ENCODE data around the gene SAMD1. TPM values are rescaled to one million over a fixed set of nuclear protein-coding genes. Genes with fewer than 3 reads are reported as not detected.

Gene SAMD1
- polyA plus RNA-seq, 3 donors = 0.78 to 19.4 (median 1.4) TPM

DNA sequence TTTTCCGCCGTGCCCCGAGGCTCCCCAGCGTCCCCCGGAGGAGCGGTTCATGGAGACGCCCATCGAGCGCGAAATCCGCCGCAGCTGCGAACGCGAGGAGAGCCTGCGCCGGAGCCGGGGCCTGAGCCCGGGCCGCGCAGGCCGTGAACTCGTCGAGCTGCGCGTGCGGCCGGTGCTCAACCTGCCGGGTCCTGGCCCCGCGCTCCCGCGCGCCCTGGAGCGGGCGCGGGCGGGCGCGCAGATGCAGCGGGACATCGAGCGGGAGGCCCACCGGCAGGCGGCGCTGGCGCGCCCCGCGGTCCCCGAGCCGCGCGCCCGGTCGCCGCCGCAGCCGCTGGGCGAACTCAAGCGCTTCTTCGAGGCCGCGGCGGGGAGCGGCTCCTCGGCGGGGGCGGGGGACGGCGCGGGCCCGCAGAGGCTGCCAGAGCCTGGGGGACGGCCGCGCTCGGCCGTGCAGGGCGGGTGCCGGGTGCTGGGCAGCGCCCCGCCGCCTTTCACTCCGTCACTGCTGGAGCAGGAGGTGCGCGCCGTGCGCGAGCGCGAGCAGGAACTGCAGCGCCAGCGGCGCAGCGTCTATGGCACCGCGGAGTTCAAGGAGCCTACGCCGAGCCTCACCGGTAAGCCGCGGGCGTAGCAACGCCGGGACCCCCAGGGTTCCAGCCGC is 17.2 kb downstream of the SAMD1 start:
- H3K9ac ChIP-seq (ENCODE audit: insufficient read depth, low read length, poor library complexity, severe bottlenecking) = peak overlapping the region; percentile 70
- H3K4me3 ChIP-seq (replicated peaks in 1 of 3; ENCODE audit: low read depth in 2 of 3, low read length in 3 of 3) = peak overlapping the region; percentile 50 to 95 (median 67)
- Mint-ChIP-seq H3K27ac (peak overlapping the region in 4 of 7 donors; percentile 79 to 89 (median 87)), H3K27me3 (ENCODE audit: low read depth in 3 of 3) (peaks cover 18 to 45% (median 34%) of the 10 kb centered on the region in 3 donors), H3K4me3 (peak overlapping the region; percentile 97 to 99), H3K4me1 (peaks cover 46% of the 10 kb centered on the region), H3K36me3 (peaks cover 0 to 3% of the 10 kb centered on the region in 2 donors), H3K9me3 (no peaks in the 10 kb centered on the region)
- no peaks in the 10 kb centered on the region for H3K36me3 ChIP-seq (replicated peaks in 1 of 2; ENCODE audit: control insufficient read depth in 1 of 2, insufficient read depth in 2 of 2, low read length in 2 of 2)
- H3K27me3 ChIP-seq (ENCODE audit: control insufficient read depth in 2 of 2, insufficient read depth in 2 of 2, low read length in 2 of 2) = peaks cover 0 to 22% of the 10 kb centered on the region in 2 donors
- H2AFZ ChIP-seq (ENCODE audit: insufficient read depth, low read depth, low read length, poor library complexity, severe bottlenecking) = peak overlapping the region; percentile 91
- H3K27ac ChIP-seq (ENCODE audit: low read depth in 1 of 2, low read length in 2 of 2) = peak overlapping the region; percentile 27 to 56
- no peaks in the 10 kb centered on the region for H3K9me3 ChIP-seq (replicated peaks in 1 of 2; ENCODE audit: control insufficient read depth in 1 of 2, insufficient read depth in 1 of 2, low read length in 2 of 2)
- H3K4me2 ChIP-seq (replicated peaks; ENCODE audit: extremely low read depth, low read length, poor library complexity, severe bottlenecking) = peak overlapping the region; percentile 100
- H4K20me1 ChIP-seq (ENCODE audit: insufficient read depth, low read length) = no peaks in the 10 kb centered on the region
- peak; percentile 65 to 66 (median 66) for DNase-seq
- under 1% methylated on average over 106 of the region's 106 CpGs for WGBS (ENCODE audit: insufficient coverage)
- TF ChIP-seq, protein P1, sequence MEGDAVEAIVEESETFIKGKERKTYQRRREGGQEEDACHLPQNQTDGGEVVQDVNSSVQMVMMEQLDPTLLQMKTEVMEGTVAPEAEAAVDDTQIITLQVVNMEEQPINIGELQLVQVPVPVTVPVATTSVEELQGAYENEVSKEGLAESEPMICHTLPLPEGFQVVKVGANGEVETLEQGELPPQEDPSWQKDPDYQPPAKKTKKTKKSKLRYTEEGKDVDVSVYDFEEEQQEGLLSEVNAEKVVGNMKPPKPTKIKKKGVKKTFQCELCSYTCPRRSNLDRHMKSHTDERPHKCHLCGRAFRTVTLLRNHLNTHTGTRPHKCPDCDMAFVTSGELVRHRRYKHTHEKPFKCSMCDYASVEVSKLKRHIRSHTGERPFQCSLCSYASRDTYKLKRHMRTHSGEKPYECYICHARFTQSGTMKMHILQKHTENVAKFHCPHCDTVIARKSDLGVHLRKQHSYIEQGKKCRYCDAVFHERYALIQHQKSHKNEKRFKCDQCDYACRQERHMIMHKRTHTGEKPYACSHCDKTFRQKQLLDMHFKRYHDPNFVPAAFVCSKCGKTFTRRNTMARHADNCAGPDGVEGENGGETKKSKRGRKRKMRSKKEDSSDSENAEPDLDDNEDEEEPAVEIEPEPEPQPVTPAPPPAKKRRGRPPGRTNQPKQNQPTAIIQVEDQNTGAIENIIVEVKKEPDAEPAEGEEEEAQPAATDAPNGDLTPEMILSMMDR (IDR thresholded peaks at IDR 0.05) = peak; percentile 58
- intact Hi-C loops (cut with micrococcal nuclease) = loop anchor here in 1 of 2 donors (5.0 kb wide), 1 partner anchor 191 kb away; no protein-coding TSS in a partner anchor
- no peaks in the 10 kb centered on the region for H3K79me2 ChIP-seq (ENCODE audit: insufficient read depth, low read length)
- peaks cover 61 to 67% of the 10 kb centered on the region in 2 donors for H3K4me1 ChIP-seq (ENCODE audit: control insufficient read depth in 1 of 2, insufficient read depth in 2 of 2, low read length in 2 of 2)

DNA sequence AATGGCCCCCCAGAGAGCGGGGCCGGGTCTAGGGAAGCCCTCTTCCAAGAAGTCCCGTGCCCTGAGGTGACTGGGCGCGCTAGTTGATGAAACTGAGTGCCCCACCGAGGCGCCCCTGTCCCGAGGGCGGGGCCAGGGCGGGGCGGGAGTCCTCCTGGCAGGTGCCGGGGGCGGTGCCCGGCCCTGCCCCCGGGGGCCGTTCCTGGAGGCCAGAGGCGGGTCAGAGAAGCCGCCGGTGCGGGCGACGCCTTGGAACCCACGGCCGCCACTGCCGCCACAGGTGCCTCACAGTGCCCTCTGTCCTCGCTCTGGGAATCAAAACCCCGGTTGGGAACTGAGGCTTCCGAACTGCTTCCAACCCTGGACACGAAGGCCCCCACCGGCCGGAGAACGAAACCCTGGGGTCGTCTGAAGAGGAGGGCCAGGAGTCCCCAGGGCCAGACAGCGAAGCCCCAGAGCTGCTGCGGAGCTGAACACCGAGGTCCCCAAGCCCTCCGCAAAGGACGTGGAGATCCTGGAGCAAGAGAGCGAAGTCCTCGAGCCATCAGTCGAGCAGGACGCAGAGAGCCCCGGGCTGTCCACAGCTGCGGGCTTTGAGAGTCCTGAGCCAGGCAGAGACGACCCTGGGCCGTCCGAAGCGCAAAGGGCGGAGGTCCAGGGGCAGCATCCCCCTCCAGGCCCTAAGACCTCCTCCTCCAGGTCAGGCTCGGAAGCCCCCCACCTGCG is 17.9 kb downstream of the SAMD1 start, which contains the start of gene MISP3:
Gene MISP3, plus strand, starts transcription at position 252 of the 726 bp plus-strand sequence. CDS start 524 bp downstream, outside the sequence.
- Histone ChIP-seq H3K9ac (ENCODE audit: insufficient read depth, low read length, poor library complexity, severe bottlenecking) (peak within 1 kb of the TSS; percentile 70), H3K27ac (ENCODE audit: low read depth in 1 of 2, low read length in 2 of 2) (peak within 1 kb of the TSS in 1 of 2 donors; percentile 56), H3K27me3 (ENCODE audit: control insufficient read depth in 2 of 2, insufficient read depth in 2 of 2, low read length in 2 of 2) (peaks cover 0 to 22% of the 10 kb centered on the region in 2 donors), H3K36me3 (replicated peaks in 1 of 2; ENCODE audit: control insufficient read depth in 1 of 2, insufficient read depth in 2 of 2, low read length in 2 of 2) (no peaks in the 10 kb centered on the region), H2AFZ (ENCODE audit: insufficient read depth, low read depth, low read length, poor library complexity, severe bottlenecking) (peak within 1 kb of the TSS; percentile 91), H3K9me3 (replicated peaks in 1 of 2; ENCODE audit: control insufficient read depth in 1 of 2, insufficient read depth in 1 of 2, low read length in 2 of 2) (no peaks in the 10 kb centered on the region), H3K79me2 (ENCODE audit: insufficient read depth, low read length) (no peaks in the 10 kb centered on the region), H3K4me2 (replicated peaks; ENCODE audit: extremely low read depth, low read length, poor library complexity, severe bottlenecking) (peak within 1 kb of the TSS; percentile 100), H3K4me1 (ENCODE audit: control insufficient read depth in 1 of 2, insufficient read depth in 2 of 2, low read length in 2 of 2) (peaks cover 54 to 60% of the 10 kb centered on the region in 2 donors), H4K20me1 (ENCODE audit: insufficient read depth, low read length) (no peaks in the 10 kb centered on the region), H3K4me3 (replicated peaks in 1 of 3; ENCODE audit: low read depth in 2 of 3, low read length in 3 of 3) (peak within 1 kb of the TSS; percentile 50 to 95 (median 67))
- peak within 1 kb of the TSS; percentile 97 to 99 for H3K4me3 Mint-ChIP-seq
- peaks cover 18 to 45% (median 34%) of the 10 kb centered on the region in 3 donors for H3K27me3 Mint-ChIP-seq (ENCODE audit: low read depth in 3 of 3)
- WGBS (ENCODE audit: insufficient coverage) = 1% methylated on average over 51 of the region's 51 CpGs
- TF ChIP-seq, protein P1 (IDR thresholded peaks at IDR 0.05) = no peak
- peak within 1 kb of the TSS in 4 of 7 donors; percentile 32 to 88 (median 76) for H3K27ac Mint-ChIP-seq
- peaks cover 0 to 3% of the 10 kb centered on the region in 2 donors for H3K36me3 Mint-ChIP-seq
- intact Hi-C loops (cut with micrococcal nuclease) = loop anchor here in 1 of 2 donors (5.0 kb wide), 1 partner anchor 190 kb away; no protein-coding TSS in a partner anchor
- peaks cover 39% of the 10 kb centered on the region for H3K4me1 Mint-ChIP-seq
- H3K9me3 Mint-ChIP-seq = no peaks in the 10 kb centered on the region
- DNase-seq = peak in 1 of 3 donors; percentile 17
